Fibroblast of the aortic adventitia (primary cell): ENCODE data around the gene SOX6. TPM values are rescaled to one million over a fixed set of nuclear protein-coding genes. Genes with fewer than 3 reads are reported as not detected.

ENCODE experiments used
- DNase-seq: peaks from one replicate; pipeline ENCODE4 v3.0.0-alpha.2; 2010; ENCODE audit warnings: low read depth
- H3K4me3 ChIP-seq: 2 replicates; pipeline ENCODE4 v1.5.1; 2011; ENCODE audit warnings: low read depth, mild to moderate bottlenecking, control low read depth, low read length, moderate library complexity
- total RNA-seq: library from RNA; depleted of rRNA; stranded (reverse); fragments of >200 nt; gene quantifications from 2 replicates; pipeline ENCODE4 v1.2.3, GENCODE V29; 2012; ENCODE audit warnings: low replicate concordance
- TF ChIP-seq, protein P1 (sequence below): IDR thresholded peaks from 2 replicates; pipeline ENCODE4 v1.5.1; 2011; ENCODE audit warnings: mild to moderate bottlenecking, low read length, control low read depth, inconsistent platforms; ENCODE audit not compliant: insufficient read depth

The SOX6 gene
- total RNA-seq, 1 donor = 0.36 TPM

GRCh38 chr11:16027621-16028020, 328.7 kb downstream of the SOX6 start:
- DNase-seq = no peak
- TF ChIP-seq, protein P1, sequence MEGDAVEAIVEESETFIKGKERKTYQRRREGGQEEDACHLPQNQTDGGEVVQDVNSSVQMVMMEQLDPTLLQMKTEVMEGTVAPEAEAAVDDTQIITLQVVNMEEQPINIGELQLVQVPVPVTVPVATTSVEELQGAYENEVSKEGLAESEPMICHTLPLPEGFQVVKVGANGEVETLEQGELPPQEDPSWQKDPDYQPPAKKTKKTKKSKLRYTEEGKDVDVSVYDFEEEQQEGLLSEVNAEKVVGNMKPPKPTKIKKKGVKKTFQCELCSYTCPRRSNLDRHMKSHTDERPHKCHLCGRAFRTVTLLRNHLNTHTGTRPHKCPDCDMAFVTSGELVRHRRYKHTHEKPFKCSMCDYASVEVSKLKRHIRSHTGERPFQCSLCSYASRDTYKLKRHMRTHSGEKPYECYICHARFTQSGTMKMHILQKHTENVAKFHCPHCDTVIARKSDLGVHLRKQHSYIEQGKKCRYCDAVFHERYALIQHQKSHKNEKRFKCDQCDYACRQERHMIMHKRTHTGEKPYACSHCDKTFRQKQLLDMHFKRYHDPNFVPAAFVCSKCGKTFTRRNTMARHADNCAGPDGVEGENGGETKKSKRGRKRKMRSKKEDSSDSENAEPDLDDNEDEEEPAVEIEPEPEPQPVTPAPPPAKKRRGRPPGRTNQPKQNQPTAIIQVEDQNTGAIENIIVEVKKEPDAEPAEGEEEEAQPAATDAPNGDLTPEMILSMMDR = no peak
- H3K4me3 ChIP-seq = no peak overlapping the region

DNA sequence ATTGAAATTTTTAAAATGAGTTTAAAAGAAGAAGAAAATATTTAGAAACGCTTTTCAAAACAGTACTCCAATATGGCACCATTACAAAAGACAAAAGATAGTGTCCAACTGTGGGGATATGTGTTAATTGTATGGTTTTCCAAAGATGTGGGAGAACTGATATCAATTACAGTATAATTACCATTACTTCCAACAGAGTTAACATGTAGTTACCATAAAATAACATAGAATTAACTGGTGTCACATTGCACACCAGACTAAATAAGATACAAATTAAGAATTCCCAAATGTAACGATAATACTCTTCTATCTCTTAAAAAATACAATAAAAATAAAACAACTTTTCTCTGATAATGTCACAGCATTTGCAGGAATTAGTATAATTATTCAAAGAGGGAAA, 329.5 kb downstream of the SOX6 start:
- DNase-seq = no peak

DNA sequence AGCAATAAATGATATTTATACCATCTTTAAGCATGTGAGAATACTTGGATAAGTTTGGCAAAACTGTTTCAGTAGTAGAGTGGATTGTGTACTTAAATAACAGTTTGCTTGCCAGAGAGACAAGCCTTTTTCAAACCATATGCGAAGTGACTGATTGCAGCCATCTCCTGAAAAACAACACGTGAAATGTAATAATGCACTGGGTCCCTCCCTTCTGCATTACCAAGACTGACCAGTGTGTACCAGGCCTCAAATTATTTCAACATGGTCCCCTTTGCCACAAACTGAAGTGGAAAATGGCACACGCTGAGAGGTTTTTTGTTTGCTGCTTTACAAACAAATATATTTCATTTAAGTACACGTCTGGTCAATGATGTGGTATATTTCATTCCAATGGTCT, 337.4 kb downstream of the SOX6 start:
- TF ChIP-seq, protein P1 = no peak
- no peak for DNase-seq
- no peak overlapping the region for H3K4me3 ChIP-seq

More for the DNA sequence above, 329.5 kb downstream of the SOX6 start:
- TF ChIP-seq, protein P1 = no peak
- H3K4me3 ChIP-seq = no peak overlapping the region

GRCh38 chr11:16016468-16016829, 339.9 kb downstream of the SOX6 start:
- H3K4me3 ChIP-seq = no peak overlapping the region
- TF ChIP-seq, protein P1 = no peak
- no peak for DNase-seq

- no peak for DNase-seq
- TF ChIP-seq, protein P1 = no peak
- no peak overlapping the region for H3K4me3 ChIP-seq
Measured at GRCh38 chr11:16015741-16016467, 340.4 kb downstream of the SOX6 start.

- TF ChIP-seq, protein P1 = no peak
- DNase-seq = peak; percentile 10
- H3K4me3 ChIP-seq = no peak overlapping the region
Measured at GRCh38 chr11:16013649-16014275, 342.6 kb downstream of the SOX6 start.
